Myocyte (in vitro differentiated cells): ENCODE results near the gene PXK. TPM values are rescaled to one million over a fixed set of nuclear protein-coding genes. Genes with fewer than 3 reads are reported as not detected.

Source experiments
- DNase-seq: peaks from one replicate; pipeline ENCODE4 v3.0.0-alpha.2; 2012; ENCODE audit warnings: low read depth
- total RNA-seq: library from RNA; depleted of rRNA; stranded (reverse); fragments of >200 nt; gene quantifications from 2 replicates; pipeline ENCODE4 v1.2.3, GENCODE V29; 2014

PXK gene
- total RNA-seq, 1 donor from 2014 or later: 21.9 TPM

- no peak for DNase-seq
These were observed 46.8 kb downstream of the PXK start for GRCh38 chr3:58379351-58380073.

DNA sequence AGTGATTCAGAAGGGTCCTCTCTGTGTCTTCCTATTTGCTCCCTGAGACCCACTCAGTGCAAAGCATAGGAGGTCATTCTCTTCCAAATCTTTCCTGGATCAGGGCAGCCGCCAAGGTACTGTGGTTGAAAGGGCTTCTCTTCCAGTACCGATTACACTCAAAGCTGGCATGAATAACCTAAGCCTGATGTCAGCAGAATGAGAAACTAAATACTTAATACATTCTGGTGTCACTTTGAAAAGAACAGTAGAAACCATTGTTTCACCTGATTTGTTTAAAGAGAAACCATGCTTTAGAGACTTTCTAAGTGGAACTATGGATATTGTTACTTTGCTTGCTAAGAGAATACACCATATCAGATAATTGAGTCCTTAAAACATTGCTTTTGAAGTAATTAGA lies 50.8 kb downstream of the PXK start:
- peak; percentile 53 for DNase-seq

DNA sequence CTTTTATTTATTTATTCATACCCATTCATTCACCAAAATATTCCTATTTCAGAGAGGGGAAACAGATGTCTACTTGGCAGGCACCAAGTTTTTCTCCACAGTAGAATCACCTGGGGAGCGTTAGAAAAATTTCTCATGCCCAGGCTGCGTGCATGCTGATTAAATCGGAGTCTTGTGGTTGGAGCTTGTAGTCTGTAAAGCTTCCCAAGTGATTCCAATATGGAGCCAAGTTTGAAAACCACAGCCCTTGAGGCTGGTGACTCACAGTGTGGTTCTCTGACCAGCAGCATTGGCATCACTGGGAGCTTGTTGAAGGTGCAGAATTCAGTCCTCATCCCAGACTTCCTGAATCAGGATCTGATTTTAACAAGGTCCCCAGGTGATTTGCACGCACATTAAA lies 51.2 kb downstream of the PXK start:
- peak; percentile 97 for DNase-seq

DNA sequence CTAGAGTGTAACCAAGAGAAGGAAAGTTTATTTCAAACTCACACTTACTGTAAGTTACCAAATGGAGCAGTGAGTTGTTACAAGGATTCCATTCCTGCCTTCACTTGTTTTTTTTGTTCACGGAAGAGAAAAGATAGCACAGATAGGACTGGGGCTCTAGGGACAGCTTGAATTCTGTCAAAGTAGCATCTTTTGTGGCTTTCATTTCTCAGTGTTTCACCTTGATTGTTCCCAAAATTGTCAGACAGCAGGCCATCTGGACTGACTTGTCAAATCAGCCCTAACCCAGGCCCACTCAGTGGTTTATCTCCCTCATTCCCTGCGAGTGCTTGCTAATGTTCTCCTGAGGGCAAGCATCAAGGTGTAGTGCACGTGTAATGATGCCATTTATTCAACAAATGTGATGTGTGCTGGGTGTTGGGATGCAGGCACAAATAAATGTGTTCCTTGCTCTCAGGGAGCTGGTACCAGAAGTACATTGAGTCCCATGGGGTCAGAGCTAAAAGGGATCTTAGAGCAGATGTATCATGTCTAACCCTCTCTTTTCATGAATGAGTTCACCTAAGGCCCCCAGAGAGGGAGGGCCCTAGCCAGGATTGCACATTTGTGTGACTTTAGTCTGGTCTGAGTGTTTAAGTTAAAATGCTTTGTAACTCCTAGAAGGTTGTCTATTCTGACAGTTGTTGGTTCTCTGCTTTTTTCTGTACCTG lies 51.8 kb downstream of the PXK start:
- DNase-seq: no peak

DNA sequence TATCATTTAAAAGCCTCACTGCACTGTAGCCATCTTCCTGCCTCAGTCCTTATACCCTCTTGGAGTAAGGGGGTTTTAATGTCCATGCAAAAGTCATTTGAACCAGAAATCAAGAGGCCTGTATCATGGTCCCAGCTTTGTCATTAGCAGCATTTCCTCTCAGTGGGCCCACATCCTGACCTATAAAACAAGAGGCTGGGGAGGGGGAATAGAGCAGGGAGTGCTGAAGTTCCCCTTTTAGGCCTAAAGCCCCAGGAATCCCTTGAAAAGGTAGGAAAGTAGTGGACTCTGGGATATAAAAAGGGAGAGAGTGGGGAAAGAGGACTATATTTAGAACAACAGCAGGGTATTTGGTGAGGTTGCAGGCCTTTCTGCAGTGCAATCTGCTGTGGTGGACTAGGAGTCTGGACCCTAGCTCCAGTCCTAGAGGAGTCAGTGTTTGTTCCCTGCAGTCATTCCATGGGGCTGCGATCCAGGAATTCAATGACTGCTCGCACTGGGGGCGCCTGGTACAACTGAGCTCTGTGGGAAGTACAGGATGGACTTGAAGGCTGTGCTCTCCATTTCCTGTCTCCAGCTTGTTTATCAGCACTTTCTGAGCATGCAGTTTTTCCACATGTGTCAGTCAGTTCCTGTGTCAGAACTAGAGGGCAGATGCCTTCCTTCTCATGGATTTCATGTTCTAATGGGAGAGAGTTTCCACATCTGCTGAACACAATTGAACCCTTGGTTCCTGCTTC lies 54.1 kb downstream of the PXK start:
- peak; percentile 47 for DNase-seq

DNA sequence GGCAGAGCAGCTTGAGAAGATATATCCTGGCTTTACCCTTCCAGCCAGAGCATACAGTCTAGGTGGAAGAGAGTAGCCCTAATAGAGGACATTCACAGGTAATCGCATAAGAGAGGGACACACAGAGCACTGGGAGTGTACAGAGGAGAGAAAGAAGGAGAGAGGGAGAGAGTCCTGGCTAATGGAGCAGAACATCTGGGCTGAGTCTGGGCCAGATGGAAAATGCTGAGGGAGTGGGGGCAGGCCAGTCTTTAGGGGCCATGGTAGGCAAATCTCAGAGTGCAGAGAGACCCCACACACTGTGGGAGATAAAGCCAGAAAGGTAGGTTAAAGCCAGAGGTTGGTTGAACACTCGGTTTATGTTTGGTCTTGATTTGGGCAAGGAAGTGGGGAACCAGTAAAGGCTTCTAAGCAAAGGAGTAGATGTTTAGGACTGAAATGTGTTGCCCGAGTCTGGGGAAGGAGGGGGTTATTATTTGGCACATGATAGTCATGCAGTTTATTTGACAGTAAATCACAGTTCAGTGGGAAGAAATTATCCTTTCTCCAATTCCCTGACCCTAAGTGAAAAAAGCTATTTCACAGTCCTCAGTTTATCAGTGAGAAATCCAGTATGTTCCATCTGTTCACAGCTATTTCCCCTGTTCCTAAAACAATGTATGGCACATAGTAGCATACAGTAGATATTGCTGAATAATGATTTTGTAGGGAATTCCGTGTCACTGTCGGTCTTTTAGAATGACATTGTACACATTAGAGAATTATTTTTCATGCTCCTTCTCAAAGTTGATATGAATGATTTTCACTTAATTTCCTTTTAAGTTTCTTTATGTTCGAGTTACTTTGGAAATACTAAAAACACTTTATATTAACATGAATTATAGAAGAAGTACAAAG lies 55.2 kb downstream of the PXK start:
- no peak for DNase-seq

DNA sequence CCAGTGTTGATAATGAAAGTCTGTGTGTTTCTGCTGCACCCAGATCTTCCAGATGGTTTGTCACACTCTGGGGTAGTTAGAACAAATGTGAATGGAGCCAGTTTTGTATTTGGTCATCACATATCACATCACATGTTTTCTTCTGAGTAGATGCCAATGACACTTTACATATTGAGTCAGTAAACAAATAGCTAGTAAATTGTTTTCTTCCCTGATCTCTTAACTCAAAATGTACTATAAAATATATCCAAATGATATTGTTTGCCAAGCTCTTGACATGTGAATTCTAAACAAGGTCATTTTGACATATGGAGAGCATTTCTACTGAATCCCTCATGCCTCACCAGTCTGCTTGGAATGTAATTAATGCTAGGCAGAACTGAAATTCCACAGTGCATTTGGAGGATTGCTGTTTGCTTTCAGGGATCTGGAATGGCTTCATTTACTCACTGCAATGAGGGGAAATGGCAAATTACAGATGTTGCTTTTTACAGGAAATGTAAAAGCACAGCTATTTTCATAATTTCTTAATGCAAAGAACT lies 55.9 kb downstream of the PXK start:
- DNase-seq: peak; percentile 32

DNA sequence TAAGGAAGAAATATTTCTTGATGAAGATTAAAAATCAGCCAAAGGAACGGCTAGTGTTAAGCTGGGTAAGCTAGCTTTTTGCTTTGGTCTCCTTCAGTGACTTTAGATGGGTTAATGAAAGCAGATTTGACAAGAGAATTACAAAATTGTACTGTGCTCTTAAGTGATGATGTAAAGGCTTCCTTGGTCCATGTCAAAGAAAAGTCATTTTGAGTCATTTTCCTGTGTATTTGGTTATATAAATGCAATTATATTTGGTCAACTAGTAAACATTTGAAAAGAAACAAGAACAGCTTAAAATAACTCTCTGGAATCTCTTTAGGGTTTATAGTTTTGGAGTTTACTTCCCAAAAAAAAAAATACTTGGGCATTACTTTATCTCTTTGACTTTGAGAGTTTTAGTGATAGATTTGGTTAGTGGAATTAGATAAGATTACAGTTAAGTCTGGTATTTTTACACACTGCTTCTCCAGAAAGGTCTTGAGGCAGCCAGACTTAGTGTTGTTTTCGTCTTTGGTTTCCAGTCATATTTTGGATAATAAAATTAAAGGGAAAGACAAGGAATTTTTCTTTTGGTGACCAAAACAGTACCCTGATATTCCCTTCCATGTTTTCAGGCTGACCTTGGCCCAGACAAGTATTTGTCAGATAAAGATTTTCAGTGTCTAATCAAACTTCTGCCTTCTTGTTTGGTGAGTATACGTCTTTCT lies 58.6 kb downstream of the PXK start:
- DNase-seq: no peak

DNA sequence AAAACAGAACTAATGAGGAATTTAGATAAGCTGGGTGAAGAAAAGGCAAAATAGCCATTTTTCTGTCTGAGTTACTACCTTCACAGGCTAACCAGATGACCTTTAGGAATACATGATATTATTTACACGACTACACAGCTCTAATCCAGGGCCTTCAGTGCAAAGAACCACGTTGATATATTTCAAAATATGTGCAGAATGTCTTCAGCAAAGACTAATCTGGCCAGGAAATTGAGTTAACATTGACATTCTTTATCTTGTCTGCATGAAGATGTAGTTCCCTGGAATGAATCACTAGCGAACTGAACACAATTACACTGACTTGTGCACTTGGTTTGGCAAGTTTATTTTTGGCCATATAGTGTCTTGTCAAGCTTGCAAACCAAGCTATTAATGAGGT lies 59.5 kb downstream of the PXK start:
- no peak for DNase-seq

- no peak for DNase-seq
These were observed 61.6 kb downstream of the PXK start for GRCh38 chr3:58394339-58394738.

- DNase-seq: no peak
These were observed 66.1 kb downstream of the PXK start for GRCh38 chr3:58398669-58399333.

GRCh38 chr3:58403513-58404109 lies 70.9 kb downstream of the PXK start:
- DNase-seq: no peak

- DNase-seq: no peak
These were observed 71.7 kb downstream of the PXK start for GRCh38 chr3:58404396-58404795.

DNA sequence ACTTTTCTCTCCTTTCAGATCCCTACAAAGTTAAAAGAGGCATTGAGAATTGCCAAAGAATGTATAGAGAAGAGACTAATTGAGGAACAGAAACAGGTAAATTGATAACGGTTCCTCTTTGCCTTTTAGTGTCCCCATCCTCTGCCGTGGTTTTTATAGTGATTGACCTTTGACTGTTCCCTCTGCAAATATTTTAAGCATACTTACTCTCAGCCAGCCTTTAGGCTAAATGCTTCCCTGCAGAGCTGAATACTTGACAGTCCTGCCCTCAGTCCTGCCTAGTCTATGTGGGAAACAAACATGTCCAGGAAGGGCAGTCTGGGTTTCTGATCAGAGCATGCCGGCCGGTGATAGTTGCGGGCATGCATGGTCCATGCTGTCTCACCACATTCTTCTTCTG lies 76.2 kb downstream of the PXK start:
- no peak for DNase-seq

DNA sequence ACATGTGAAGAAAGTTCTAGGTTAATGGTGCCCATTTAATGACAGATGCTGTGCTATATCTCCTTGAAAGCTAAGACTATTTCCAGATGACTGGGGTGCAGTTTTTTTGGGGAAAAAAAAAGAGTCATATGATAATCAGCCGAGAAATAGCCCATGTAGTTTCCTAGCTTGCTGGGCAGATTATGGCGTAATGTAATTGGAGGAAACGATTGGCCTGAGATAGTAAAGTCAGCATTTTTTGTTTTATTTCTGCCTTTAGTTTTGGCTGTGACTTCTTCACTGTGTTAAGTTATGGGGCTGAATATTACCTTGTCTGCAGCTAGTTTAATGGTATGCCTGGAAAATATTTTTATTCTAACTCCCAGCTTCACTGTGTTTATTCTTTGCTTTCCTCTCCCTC lies 77.0 kb downstream of the PXK start:
- DNase-seq: no peak

DNA sequence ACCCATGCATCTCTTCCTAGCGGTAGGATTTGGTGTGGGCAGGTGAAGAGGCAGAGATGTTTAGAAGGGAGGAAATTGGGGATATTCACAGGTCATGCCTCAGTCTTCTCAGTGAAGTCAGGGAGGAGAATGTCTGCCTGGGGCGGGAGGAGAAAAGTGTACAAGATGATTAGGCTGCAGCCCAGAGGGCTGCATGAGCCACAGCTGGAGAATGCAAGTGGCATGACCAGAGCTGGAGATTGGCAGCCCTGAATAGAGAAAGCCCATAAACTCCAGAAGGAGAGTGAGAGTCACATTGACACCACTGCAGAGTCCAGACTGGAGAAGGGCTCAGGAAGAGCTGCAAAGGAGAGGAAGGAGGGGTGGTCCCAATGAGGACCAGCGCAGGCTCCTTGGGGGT lies 78.3 kb downstream of the PXK start:
- no peak for DNase-seq

DNA sequence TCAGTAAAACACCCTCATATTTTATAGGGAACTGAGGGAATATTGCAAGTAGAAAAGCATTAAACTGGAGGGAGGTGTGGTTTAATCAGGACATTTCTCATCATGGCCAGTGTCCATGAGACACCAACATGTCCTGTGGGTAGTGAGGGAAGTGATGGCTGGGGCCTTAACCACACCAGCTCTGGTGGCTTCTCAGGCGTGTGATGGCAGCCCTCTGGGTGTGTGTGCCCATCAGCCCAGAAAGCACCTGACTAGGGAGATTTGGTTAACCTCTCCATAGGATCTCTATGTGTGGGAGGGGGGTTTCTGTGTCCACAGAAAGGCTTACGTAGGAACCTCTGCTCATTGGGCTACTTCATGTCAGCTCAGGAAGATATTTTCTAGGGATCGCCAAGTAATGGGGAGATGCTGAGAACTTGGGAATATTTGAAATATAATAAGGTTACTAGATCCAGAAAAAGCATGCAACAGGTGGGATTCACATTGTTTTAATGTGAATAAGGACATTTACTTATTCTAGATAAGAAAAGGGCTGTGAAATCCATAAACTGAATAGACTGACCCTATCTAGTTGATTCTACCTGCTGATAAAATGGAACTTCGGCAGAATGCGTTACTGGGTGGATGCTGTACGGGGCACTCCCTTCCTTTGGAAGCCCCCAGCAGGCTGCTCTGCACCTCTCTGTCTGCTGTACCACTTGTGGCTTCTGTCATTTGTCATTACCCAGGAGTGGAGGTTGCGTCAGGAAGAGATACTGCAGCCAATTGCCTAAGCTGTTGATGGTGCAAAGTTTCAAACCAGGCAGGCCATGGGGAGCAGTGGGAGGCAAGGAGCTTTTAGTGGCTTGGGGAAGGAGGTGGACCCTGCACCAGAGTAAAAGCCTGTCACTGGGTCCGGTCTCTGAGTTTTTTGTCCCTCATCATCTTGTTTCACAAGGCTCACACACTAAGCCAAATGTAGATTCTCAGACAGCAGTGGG lies 79.4 kb downstream of the PXK start:
- DNase-seq: no peak

DNA sequence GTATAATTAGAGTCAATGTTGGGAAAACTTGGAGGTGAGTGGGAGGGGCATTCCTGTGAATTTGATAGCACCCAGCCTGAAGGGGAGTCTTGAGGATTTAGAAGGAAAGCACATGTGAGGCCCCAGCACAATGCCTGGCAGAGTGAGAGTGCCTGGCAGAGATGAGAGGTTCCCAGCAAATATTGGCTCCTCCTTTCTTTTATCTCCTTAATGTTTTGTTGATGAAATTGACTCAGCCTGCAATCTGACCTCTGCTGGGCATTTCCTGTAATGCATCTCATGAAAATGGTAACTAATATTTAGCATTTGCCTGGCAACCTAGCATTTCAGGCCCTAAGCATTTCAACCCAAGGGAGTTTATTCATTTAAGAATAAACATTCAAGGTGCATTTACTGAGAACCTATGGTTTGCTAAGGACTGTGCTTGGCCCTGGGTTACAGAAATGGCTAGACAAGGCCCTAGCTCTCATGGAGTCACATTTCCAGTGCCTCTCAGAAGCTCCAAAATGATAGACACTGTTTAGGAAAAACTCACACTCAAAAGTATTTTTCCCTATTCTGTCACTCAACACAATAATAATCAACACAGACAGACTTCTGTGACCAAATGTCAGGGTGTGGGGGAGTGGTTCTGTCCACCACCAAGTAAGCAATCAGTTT lies 82.0 kb downstream of the PXK start:
- peak; percentile 78 for DNase-seq
